GM21381 (cell line): ENCODE data around the gene AHR.

Experiments used
- ATAC-seq: cut with Tn5 transposase; IDR thresholded peaks from one replicate; pipeline ENCODE4 v1.9.1; 2021; ENCODE audit warnings: mild to moderate bottlenecking, moderate library complexity; ENCODE audit not compliant: unreplicated experiment

Gene AHR

DNA sequence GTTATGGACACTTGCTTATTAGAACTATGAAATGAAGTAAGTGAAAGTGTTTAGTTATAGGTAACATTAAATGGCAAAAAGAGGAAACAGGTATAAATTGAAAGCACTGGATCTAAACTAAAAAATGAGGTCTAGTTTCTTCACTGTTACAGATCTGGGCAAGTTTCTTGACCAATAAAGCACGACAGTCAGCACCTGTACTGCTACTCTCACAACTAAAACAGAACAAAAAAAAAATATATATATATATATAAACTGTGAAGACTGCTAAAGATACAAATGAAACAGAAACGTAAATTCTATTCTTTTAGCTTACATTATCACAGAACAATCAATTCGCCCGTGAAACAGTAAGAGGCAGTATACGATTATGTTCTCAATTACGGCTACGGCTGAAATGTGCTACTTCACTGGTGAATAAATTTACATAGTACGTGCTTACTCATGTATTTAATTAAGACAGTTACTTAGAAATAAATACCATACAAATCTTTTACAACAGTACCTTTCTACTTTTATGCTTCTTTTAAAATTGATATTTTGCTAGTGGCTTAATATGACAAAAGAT is 4.2 kb downstream of the AHR start:
- ATAC-seq = peak; percentile 28

DNA sequence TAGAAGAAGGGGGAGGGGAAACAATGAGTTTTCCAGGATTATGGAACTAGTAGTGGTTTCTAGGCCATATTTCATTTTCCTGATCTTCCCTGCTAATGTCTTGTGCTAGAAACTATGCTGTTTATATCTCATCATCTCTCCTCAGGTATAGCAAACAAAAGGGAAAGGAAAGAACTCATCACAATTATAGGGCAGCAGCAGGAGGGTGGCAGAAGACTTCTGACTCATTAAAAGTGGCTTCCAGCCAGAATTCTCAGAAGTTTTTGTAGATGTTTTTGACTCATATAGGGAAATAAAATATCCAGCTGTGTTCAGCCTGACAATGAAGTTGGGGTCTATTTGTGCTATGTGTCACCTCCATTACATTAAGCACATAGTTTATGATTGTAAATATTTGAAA is 6.5 kb downstream of the AHR start:
- no peak for ATAC-seq

DNA sequence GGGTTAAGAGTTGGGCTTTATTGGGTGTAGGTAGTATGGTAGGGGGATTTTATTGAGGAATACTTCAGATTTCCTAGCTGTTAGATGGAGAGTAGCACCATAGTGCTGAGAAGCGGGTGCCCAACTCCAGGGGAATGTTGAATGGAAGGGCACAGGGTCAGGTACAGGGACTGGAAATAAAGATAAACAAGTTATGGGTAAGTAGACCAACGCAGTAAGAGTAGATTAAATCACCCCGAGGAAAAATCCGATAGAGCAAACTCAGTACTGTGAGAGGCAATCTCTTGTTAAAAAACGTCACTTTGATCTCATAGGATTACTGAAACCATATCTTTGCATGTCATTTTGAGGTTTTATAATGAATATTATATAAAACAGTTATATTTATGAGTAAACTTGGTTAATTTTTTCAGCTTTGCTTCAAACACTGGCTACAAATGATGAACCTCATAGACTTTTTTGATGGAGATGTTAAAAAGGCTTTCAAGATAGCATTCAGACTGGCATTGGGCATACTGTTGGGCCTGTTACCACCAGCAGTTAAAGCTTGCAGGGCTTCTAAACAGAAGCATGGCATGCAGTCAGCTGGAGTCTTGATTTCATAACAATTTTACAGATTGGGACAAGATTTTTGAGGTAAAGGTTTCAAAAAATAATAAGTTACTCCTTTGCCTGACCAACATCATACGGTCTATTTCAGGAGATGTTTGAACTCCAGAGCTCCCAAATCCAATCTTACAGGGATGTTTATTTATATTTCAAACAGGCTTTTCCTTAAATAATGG is 7.1 kb downstream of the AHR start:
- ATAC-seq = no peak

DNA sequence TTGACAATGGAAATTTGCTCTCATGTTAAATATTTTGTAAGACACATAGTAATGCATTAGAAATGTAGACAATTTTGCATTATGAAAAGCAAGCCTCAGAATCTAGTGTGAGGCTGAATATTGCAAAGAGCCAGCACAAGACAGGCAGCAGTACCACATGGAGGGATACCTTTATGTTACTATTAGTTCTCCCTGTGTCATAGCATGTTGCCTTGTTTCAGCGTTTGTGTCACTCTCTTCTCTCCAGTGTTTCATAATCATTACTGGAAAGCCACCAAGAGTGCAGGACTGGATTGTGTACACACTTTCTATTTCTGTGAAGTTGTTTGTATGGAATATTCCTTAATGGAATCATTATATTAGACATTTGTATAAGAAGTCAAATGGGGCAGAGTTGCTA is 8.5 kb downstream of the AHR start:
- ATAC-seq = no peak

DNA sequence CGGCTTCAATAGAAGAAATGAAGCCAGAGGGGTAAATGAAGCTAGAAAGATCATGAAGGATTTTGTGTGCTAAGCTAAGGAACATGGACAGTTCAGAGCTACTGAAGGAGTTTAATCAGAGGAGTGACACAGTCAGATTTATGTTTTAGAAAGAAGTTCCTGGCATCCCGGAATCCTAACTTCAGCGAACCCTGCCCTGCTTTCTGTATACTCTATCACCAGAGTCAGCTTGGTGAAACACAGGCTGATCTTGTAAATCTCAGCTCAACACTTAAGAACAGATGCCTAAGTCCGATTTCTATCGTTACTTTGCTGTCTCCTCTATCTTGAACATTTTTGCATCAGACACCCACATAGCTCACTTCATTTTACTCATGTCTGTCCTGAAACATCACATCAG is 9.1 kb downstream of the AHR start:
- ATAC-seq = no peak

DNA sequence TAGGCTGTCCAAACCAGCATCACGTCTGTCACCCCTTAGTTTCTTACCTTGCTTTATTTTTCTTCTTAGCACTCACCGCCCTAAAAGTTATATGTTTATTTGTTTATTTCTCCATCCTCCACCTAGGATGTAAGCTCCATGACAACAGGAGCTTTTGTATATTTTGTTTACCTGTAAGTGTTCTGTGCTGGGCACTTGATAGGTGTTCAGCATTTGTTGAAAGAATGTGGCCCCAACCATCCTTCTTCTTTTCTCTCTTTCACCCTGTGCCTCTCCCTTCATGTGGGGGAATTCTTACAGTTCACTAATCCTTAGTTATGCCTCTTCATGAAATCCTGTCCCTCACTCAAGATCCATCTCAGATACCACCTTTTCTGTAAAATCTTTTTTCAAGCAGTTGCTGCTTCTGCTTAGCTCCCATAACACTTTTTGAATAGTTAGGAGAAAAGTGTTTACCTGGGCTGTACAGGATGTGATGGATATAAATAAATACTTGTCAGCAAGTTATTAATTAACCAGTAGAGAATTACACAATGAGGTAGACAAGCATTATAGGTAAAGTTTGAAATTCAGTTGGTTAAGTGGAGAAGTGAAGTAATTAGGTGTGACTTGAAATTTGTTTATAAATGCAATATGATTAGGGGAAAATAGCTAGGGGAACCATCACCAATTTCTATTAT is 9.7 kb downstream of the AHR start:
- no peak for ATAC-seq

DNA sequence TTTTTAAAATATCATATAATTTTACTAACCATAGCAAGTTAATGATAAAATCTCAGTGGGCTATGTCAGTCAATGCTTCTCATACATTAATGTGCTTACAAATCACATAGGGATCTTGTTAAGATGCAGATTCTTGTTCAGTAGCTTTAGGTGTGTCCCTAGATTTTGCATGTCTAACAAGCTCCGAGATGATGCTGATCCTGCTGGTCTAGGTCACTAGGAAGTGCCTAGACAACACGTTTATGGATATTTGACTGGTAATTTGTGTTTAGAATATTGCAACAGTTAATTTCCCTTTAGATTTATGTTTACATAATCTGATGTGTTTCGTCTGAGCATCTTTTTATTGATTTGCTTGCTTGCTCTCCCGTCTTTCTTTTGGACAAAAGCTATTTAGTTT is 12.7 kb downstream of the AHR start:
- ATAC-seq = no peak

DNA sequence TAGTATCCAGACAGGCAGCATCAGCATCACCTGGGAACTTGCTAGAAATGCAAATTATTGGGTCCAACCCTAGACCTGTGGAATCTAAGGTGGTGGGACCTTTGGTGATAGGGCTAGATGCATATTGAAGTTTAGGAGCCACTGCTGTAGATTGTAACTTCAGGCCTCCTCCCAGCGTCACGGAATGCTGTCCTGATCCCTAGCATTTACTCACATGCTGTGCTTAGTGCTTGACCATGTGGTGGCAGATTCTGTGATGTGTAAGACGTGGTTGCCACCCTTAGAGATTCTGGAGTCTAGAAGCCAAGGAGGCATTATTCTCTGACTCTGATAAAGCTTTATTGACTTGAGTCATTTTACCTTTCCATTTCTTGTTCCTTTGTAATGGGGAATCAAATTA is 13.5 kb downstream of the AHR start:
- ATAC-seq = no peak

DNA sequence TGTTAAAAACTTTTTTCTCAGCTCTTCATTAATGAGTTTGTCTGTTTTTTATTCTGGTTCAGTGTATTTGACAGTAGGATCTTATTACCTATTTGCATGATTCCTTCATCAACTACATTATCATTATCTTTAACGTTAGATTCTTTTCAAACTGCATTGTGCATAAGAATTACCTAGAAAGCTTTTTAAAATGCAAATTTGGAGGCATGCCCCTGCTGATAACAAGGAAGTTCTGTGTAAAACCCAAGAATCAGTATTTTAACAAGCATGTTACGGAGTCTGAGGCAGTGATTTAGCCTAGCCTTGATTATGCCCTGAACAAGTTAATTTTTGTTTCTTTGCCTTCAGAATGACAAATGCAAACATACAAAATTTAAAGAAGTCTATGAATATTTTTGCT is 14.2 kb downstream of the AHR start:
- no peak for ATAC-seq

DNA sequence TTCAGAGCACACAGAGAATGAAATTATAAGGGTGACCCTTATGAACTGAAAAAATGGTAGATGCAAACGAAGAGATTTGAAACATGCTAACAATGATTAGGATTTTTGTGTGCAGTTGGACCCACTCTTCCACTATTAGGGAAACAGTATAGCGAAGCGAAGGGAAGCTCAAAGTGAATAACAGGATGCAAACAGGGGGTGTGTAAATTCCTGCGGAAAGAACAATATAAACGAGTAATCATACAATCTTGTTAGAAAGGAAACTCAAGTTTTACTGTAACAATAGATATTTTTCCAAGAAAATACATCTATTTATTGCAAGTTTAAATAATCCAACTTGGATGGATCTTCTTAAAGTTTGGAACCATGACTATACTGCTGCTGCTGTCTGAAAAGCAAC is 14.7 kb downstream of the AHR start:
- ATAC-seq = no peak

DNA sequence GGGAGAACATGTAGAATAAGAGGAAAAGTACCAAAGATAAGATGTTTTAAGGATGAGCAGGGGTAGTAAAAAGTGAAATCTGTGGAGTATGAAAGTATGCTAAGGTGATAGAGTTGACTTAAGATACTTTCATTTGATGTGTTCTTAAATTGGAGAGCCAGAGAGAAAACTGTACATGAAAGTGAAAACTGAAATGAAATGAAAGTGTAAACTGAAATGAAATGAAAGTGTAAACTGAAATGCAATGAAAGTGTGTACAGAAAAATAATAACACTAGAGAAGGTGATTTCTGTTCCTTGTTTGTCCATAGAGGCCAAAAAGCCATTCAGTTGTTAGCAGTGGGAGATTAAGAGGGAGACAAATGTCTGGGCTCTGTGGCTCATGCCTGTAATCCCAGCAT is 17.5 kb downstream of the AHR start:
- ATAC-seq = peak; percentile 64

DNA sequence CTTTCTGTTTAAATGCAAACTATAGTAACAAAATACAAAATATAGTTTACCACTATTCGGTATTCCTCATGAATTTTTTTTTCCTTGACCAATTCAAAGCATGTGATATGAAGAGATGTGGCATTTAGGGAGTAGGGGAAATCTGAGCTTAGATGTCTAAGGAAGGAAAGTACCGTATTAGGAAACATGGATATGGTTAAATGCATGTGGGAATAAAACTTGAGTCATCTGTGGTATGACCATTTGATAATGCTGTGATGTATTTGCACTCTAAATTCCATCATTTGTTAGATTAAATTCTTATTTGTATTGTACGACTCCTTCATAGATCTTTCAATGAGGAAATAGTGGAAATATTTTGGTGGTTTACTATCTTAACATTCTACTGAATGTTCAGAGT is 19.7 kb downstream of the AHR start:
- ATAC-seq = no peak

DNA sequence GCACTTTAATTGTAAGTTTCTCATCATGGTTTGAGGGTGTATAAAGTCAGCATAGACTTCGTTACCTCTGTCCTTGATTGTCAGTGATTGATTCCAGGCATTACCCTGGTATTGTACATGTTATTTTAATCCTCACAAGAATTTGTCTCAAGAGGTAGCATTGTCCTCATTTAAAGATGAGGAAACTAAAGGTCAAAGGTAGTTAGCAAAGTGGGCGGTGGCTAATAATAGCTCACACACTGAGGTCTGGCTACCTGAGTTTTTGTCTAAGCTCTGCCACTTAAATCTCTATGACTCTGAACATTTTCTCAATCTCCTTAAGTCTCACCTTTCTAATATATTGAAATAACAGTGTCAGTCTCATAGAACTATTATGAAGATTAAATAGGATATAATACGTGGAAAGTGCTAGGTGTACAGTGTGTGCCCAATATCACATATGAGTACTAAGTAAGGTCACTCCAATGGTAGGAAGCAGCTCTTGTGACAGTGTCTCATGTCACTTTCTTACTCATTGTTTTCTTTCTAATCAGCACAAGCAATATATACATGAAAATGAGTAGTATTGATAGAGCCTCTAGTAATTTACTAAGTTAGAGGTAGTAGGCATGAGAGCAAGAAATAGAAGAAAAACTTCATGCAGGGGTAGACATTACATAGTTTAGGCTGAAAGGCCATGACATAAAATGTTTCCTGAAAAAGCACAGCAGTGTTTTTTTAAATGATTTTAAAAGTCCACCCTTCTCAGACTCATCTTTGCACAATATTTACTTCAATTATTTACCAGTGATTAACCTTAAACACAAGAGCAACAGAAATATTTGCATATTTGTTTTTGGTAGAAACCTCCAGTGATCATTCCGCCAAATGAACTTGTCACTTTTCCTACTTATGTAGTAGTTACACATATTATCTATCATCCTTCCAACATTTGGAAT is 21.0 kb downstream of the AHR start:
- no peak for ATAC-seq

DNA sequence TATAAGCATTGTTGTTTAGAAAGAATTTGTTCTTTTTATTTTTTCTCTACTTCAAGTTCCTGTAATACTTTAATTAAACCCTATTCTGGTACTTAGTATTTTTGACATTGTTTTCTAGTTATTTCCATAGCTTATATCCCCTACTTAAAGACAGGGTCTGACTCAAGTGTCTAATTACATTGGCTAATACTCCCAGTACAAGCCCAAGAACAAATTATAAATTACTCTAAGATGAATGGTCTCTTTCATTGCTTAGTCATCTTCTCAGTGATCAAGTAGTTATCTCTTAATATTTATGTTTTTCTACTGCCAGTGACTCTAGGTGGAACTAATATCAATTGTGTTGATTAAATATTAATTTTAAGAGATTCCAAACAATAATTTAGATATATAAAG is 21.6 kb downstream of the AHR start:
- ATAC-seq = no peak

DNA sequence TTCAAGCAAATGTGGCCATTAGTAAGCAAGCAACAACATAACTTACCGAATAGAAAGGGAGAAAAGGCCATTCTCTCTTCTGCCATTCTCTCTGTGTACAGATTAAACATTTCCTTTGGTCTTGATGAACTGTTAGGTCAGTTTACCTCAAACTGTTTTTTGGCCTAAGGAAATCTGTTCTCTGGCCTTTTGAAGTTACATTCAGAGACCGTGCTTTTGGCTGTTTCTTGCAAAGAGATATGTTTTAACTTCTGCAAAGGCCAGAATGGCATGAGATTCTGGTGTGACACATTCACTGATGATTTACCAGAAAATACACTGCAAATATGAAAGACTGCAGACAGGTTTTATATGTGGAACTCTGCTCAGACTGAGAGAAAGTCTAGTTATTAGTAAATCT is 22.2 kb downstream of the AHR start:
- no peak for ATAC-seq

DNA sequence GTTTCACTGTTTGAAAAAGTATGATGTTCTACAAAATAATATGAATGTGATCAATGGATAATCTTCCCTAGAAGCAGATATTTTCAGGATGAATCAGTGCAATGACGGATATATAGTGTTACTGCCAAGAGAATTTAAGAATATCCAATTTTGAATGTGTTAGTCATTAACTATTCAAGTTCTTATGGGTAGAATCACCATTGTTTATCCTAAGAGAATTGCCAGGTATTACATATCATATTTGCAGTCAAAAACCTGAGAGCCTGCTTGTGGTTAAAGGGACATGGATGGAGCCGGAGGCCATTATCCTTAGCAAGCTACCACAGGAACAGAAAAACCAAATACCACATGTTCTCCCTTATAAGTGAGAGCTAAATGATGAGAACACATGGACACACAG is 26.9 kb downstream of the AHR start:
- ATAC-seq = no peak

DNA sequence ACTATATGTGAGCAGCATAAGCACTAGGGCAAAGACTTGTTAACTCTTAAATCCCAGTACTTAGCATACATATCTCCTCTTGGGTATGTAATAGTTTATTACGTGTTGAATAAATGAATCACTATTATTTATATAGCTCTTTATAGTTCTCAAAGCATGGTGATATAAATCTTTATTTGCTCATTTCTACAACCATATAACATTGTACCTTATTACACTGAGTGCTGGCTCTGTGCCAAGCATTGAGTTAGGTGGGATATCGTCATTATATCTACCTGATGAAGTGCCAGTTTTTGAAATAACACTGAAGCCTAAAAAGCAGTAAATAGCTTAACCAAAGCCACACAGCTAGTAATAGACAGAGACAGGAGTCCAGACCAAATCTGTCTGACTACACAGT is 27.9 kb downstream of the AHR start:
- ATAC-seq = no peak

DNA sequence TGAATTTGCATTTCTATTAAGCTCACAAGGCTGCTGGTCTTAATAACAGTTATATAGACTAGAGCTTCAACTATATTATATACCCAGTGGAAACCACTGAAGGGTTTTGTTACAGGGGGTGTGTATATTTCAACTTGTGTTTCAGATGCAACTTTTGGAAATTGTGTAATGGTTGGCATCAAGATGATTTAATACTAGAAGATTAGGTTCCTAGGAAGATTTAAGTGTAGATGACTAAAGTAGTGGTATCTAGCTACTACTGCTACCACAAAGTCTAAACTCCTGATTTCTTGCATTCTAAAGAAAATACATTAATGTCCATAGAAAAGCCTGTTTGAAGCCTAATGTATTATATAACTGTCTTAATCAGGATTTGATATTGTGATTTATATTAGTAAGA is 30.2 kb downstream of the AHR start:
- no peak for ATAC-seq

DNA sequence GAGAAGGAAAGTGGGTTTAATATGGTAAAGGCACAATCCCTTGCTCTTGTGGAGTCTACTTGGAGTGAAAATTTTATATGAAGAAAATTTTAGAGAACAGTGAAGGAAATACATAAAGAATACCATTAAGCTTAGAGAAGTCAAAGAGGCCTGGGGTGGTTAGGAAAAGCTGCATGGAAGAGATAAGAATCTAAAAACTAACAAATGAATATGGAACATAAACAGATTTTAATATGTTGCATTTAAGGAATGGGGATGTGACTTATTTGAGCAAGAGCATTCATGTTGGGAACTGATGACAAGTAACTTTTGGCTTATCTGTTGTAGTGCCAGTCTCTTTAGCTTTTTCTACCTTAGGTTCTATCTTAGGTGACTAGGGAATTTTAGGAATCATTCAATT is 31.0 kb downstream of the AHR start:
- ATAC-seq = no peak

DNA sequence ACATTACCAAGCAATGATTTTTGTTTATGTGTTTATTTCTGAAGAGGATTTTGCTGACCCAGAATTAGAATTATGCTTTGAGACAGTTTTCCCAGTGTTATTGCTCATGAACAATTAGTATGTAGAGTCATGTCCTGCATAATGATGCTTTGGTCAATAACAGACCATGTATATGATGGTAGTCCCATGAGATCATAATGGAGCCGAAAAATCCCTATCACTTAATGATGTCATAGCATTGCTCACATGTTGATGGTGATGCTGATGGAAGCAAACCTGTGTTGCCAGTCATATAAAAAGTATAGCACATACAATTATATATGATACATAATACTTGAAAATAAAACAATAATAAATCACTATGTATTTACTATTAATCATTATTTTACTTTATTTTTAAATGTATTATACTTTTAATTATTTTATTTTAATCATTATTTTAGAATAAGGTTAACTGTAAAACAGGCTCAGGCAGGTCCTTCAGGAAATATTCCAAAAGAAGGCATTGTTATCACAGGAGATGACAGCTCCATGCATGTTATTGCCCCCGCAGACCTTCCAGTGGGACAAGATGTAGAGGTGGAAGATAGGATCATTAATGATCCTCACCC is 33.5 kb downstream of the AHR start:
- no peak for ATAC-seq

DNA sequence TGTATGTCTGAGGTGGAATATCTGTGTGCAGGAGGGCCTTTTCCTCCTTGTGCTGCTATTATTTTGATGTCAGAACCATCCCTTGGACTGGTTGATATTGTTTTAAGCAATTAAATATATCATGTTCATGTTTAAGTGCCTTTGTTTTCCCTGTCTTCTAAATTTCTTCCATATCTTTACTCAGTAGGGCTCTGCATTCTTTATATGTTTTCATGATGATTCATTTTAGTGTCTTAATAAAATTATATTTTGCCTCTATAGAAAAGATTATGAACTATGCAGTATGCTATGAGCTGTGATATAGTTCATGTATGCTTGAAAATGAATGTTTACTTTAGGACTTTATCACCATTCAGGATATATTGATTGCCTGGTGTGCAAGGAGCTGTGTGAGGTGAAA is 34.8 kb downstream of the AHR start:
- no peak for ATAC-seq
